Liver (tissue), 3 donors: ENCODE measurements around the gene ADK.

Experiments
- CTCF ChIP-seq: fragments of 150-350 bp; IDR thresholded peaks from 2 replicates; pipeline ENCODE4 v1.5.1; 2017; ENCODE audit warnings: improper control_type of control experiment, low read depth, low read length; ENCODE audit not compliant: missing input control
- GABPA ChIP-seq, 2 donors: IDR thresholded peaks in 1 of 2; conservative IDR thresholded peaks in 1 of 2; 2 replicates each; pipeline ENCODE4 v1.6.1; 2016; ENCODE audit warnings: antibody characterized with exemption in 2 of 2, mild to moderate bottlenecking in 1 of 2, moderate library complexity in 1 of 2
- JUND ChIP-seq, 2 donors: IDR thresholded peaks; 2 replicates each; pipeline ENCODE4 v1.6.1; 2016; ENCODE audit warnings: antibody characterized with exemption in 2 of 2
- RAD21 ChIP-seq, 2 donors: IDR thresholded peaks; 2 replicates each; pipeline ENCODE4 v1.6.1; 2016; ENCODE audit warnings: antibody characterized with exemption in 2 of 2, mild to moderate bottlenecking in 2 of 2
- REST ChIP-seq: IDR thresholded peaks from 2 replicates; pipeline ENCODE4 v1.6.1; 2016; ENCODE audit warnings: antibody characterized with exemption, mild to moderate bottlenecking
- RXRA ChIP-seq, 2 donors: IDR thresholded peaks; 2 replicates each; pipeline ENCODE4 v1.6.1; 2017 to 2018; ENCODE audit warnings: antibody characterized with exemption in 2 of 2, mild to moderate bottlenecking in 1 of 2
- ZBTB33 ChIP-seq: IDR thresholded peaks from 2 replicates; pipeline ENCODE4 v1.6.1; 2016; ENCODE audit warnings: antibody characterized with exemption
- donor health status: healthy.
- donor health status: healthy.

GRCh38 chr10:74733612-74734011 lies 582.6 kb downstream of the ADK start:
- no peak for TF ChIP-seq CTCF
- TF ChIP-seq ZBTB33 = no peak
- no peak for TF ChIP-seq JUND (IDR thresholded peaks at IDR 0.05)
- TF ChIP-seq REST = no peak
- TF ChIP-seq RAD21 (IDR thresholded peaks at IDR 0.05) = no peak
- TF ChIP-seq GABPA (IDR thresholded peaks at IDR 0.05 in 1 of 2, conservative IDR thresholded peaks at IDR 0.05 in 1 of 2) = no peak
- TF ChIP-seq RXRA (IDR thresholded peaks at IDR 0.05) = no peak
